A549 treated with CpdA at 1 μM for 4 hours (cell line): ENCODE results near the gene GLRA2. TPM values are rescaled to one million over a fixed set of nuclear protein-coding genes. Genes with fewer than 3 reads are reported as not detected.

Experiments
- total RNA-seq: library from RNA; stranded (reverse); fragments of 200-300 nt; extraction: Qiagen RNA extraction; gene quantifications from 5 replicates; pipeline ENCODE4 v1.2.3, GENCODE V29; 2022; ENCODE audit warnings: low read depth

GLRA2 gene
- not detected in 5 replicates for total RNA-seq

GRCh38 chrX:14529290-14529989 lies at the start of gene GLRA2:
TSS of gene GLRA2 (plus strand) at chrX:14529536. CDS start at chrX:14530058, 522 bp downstream.

